ENCODE data around the gene RUNX1. TPM values are rescaled to one million over a fixed set of nuclear protein-coding genes. Genes with fewer than 3 reads are reported as not detected.

The RUNX1 gene
- total and polyA plus RNA-seq, 10 of the 15 experiments (the other 5 are each of a cell fraction or from before 2014, with no cell fraction given) = 0.90 to 15.2 (median 4.1) TPM

- ATAC-seq (no peak), FAIRE-seq (no peak), DNase-seq (ENCODE audit: low read depth, low spot score) (no peak)
- Histone ChIP-seq H3K79me2 (ENCODE audit: control insufficient read depth, insufficient read depth, low read length) (no peaks in the 10 kb centered on the region), H3K4me1 (ENCODE audit: control insufficient read depth, insufficient read depth, low read length) (no peaks in the 10 kb centered on the region), H4K20me1 (ENCODE audit: control insufficient read depth, insufficient read depth) (no peaks in the 10 kb centered on the region; the same call in 1 of the 2 replicates), H3K9me3 (replicated peaks; ENCODE audit: control insufficient read depth, insufficient read depth, low read length) (no peaks in the 10 kb centered on the region), H2AFZ (ENCODE audit: control insufficient read depth, low read depth, low read length) (no peak overlapping the region), H3K36me3 (ENCODE audit: control insufficient read depth in 2 of 2, insufficient read depth in 2 of 2, low read length in 1 of 2) (no peaks in the 10 kb centered on the region), H3K27ac (ENCODE audit: control insufficient read depth, insufficient read depth) (no peak overlapping the region), H3K27me3 (replicated peaks in 1 of 2; ENCODE audit: control insufficient read depth in 2 of 2, insufficient read depth in 2 of 2, low read length in 1 of 2) (no peaks in the 10 kb centered on the region; a peak in 1 of 4 replicates), H3K4me2 (ENCODE audit: control insufficient read depth, insufficient read depth) (no peak overlapping the region), H3K4me3 (no peak overlapping the region), H3K9ac (ENCODE audit: control insufficient read depth, insufficient read depth, low read length) (no peak overlapping the region)
- POLR2A ChIA-PET = no interaction called here
- no TSS peak for BruUV-seq (replicated peaks)
- CTCF ChIA-PET = no interaction called here
- TF ChIP-seq HDAC2 (IDR thresholded peaks at IDR 0.05) = no peak
- no peak for TF ChIP-seq NRF1 (conservative IDR thresholded peaks at IDR 0.05; ENCODE audit: low read depth, low read length)
- TF ChIP-seq ESRRA (IDR thresholded peaks at IDR 0.05; ENCODE audit: low read length) = no peak
- no peak for TF ChIP-seq BACH1 (IDR thresholded peaks at IDR 0.05; ENCODE audit: borderline replicate concordance)
- no peak for TF ChIP-seq ZNF217 (IDR thresholded peaks at IDR 0.05)
- no peak for TF ChIP-seq ATF7 (IDR thresholded peaks at IDR 0.05; ENCODE audit: low read depth)
- TF ChIP-seq NR2C2 (IDR thresholded peaks at IDR 0.05; ENCODE audit: borderline replicate concordance, control insufficient read depth, insufficient read length, low read depth) = no peak
- TF ChIP-seq TCF3 (IDR thresholded peaks at IDR 0.05; ENCODE audit: borderline replicate concordance, insufficient read depth, low read depth, low read length) = no peak
- TF ChIP-seq KLF5 (IDR thresholded peaks at IDR 0.05; ENCODE audit: partially characterized antibody) = no peak
- no peak for TF ChIP-seq ZNF24 (IDR thresholded peaks at IDR 0.05)
- no peak for TF ChIP-seq SKIL (IDR thresholded peaks at IDR 0.05; ENCODE audit: low read depth, poor library complexity, severe bottlenecking)
- TF ChIP-seq EZH2 (IDR thresholded peaks at IDR 0.05; ENCODE audit: borderline replicate concordance, control insufficient read depth, low read depth, low read length) = no peak
- RAD21 ChIA-PET (ENCODE audit: unreplicated experiment) = no interaction called here
- intact Hi-C loops (cut with micrococcal nuclease; ENCODE audit: unreplicated experiment) = no loop called here
- SMC1A ChIA-PET (ENCODE audit: uncharacterized antibody, unreplicated experiment) = no interaction called here
- in situ Hi-C loops (cut with MboI) = loop anchor here (10.0 kb wide), 1 partner anchor 56 kb away; no protein-coding TSS in a partner anchor
These were observed 128.0 kb downstream of the RUNX1 start for GRCh38 chr21:34921151-34921550.

Data from GM12878 (cell line).